K562 (cell line): ENCODE measurements around the gene PCAT6. TPM values are rescaled to one million over a fixed set of nuclear protein-coding genes. Genes with fewer than 3 reads are reported as not detected.

ENCODE experiments used
- CBFB ChIP-seq: sonication (generic); formaldehyde crosslinking; IDR thresholded peaks from 2 replicates; pipeline ENCODE4 v1.4.0; 2020; ENCODE audit warnings: mild to moderate bottlenecking, missing genetic modification reagents
- E2F4 ChIP-seq: sonication (generic); formaldehyde crosslinking; IDR thresholded peaks from 2 replicates; pipeline ENCODE4 v1.8.0; 2022; ENCODE audit warnings: mild to moderate bottlenecking, low read depth, missing genetic modification reagents
- ETV1 ChIP-seq: fragments of 450-650 bp; conservative IDR thresholded peaks from 2 replicates; pipeline ENCODE4 v1.6.1; 2016; ENCODE audit warnings: missing genetic modification characterization, control low read depth, low read depth, missing compliant biosample characterization
- FOXJ2 ChIP-seq: fragments of 200-800 bp; sonication (Bioruptor generic); IDR thresholded peaks from 2 replicates; pipeline ENCODE4 v1.6.1; 2016; ENCODE audit warnings: missing genetic modification characterization, missing compliant biosample characterization
- IRF1 ChIP-seq: sonication (generic); formaldehyde crosslinking; IDR thresholded peaks from 2 replicates; pipeline ENCODE4 v1.8.0; 2022; ENCODE audit warnings: missing genetic modification reagents, mild to moderate bottlenecking, borderline replicate concordance
- JUNB ChIP-seq: fragments of 450-650 bp; formaldehyde crosslinking; conservative IDR thresholded peaks from 2 replicates; pipeline ENCODE4 v1.4.0; 2020; ENCODE audit warnings: mild to moderate bottlenecking
- NFIX ChIP-seq: fragments of 250-450 bp; sonication (Bioruptor Pico); IDR thresholded peaks from 2 replicates; pipeline ENCODE4 v1.4.0; 2020; ENCODE audit warnings: low read depth, mild to moderate bottlenecking, moderate library complexity
- POLR2B ChIP-seq: fragments of 450-650 bp; IDR thresholded peaks from 2 replicates; pipeline ENCODE4 v1.6.1; 2018; ENCODE audit warnings: low read depth; ENCODE audit not compliant: partially characterized antibody
- PPARD ChIP-seq: fragments of 250-450 bp; sonication (Bioruptor Pico); IDR thresholded peaks from 2 replicates; pipeline ENCODE4 v1.8.0; 2022; ENCODE audit warnings: inconsistent platforms, mild to moderate bottlenecking, moderate library complexity
- RAD51 ChIP-seq: fragments of 450-650 bp; IDR thresholded peaks from 2 replicates; pipeline ENCODE4 v1.7.1; 2016; ENCODE audit warnings: low read depth, mild to moderate bottlenecking, borderline replicate concordance
- THRB ChIP-seq: fragments of 450-650 bp; formaldehyde crosslinking; conservative IDR thresholded peaks from 2 replicates; pipeline ENCODE4 v1.4.0; 2022; ENCODE audit warnings: mild to moderate bottlenecking, missing genetic modification characterization
- TSHZ1 ChIP-seq: fragments of 250-450 bp; sonication (Bioruptor Pico); IDR thresholded peaks from 2 replicates; pipeline ENCODE4 v1.4.0; 2020; ENCODE audit warnings: mild to moderate bottlenecking, moderate library complexity
- ZKSCAN3 ChIP-seq: fragments of 250-450 bp; sonication (Bioruptor Pico); IDR thresholded peaks from 2 replicates; pipeline ENCODE4 v1.4.0; 2020
- ZNF699 ChIP-seq: fragments of 250-450 bp; sonication (Bioruptor Pico); IDR thresholded peaks from 2 replicates; pipeline ENCODE4 v1.8.0; 2021; ENCODE audit warnings: mild to moderate bottlenecking, moderate library complexity; ENCODE audit not compliant: insufficient replicate concordance
- ZNF76 ChIP-seq: fragments of 250-450 bp; sonication (Bioruptor Pico); IDR thresholded peaks from 2 replicates; pipeline ENCODE4 v1.4.0; 2020; ENCODE audit warnings: mild to moderate bottlenecking, moderate library complexity, borderline replicate concordance
- polyA plus RNA-seq, 8 experiments: library from polyadenylated mRNA; depleted of rRNA in 4 of 8; stranded (reverse) in 5 of 8; unstranded in 3 of 8; fragments of >200 nt; fragmentation: Nextera tagmentation in 2 of 8; fragmentation: Illumina TruSeq in 1 of 8; extraction: Ambion mirVana in 2 of 8; extraction: Trizol in 1 of 8; gene quantifications; 2 replicates each; pipeline versions ENCODE4 v1.2.1 to v1.2.3, GENCODE V29; 2011 to 2014; ENCODE audit warnings: inconsistent platforms in 1 of 8, missing spikeins in 1 of 8
- total RNA-seq, 7 experiments: library from RNA; depleted of rRNA in 6 of 7; stranded (reverse); fragments of >200 nt in 6 of 7; fragmentation: Illumina TruSeq in 2 of 7; extraction: Trizol in 2 of 7; gene quantifications; 2 replicates each; pipeline versions ENCODE4 v1.2.1 to v1.2.3, GENCODE V29; 2011 to 2021; ENCODE audit warnings: low replicate concordance in 1 of 7
- TF ChIP-seq, protein P1 (sequence below): fragments of 250-450 bp; sonication (Bioruptor Pico); IDR thresholded peaks from 2 replicates; pipeline ENCODE4 v1.4.0; 2020; ENCODE audit warnings: mild to moderate bottlenecking
- TF ChIP-seq, protein P2 (sequence below): sonication (generic); formaldehyde crosslinking; IDR thresholded peaks from 2 replicates; pipeline ENCODE4 v1.9.0; 2022; ENCODE audit warnings: mild to moderate bottlenecking, missing genetic modification reagents

The PCAT6 gene
- total and polyA plus RNA-seq, 9 of the 15 experiments (the other 6 are each of a cell fraction or from before 2014, with no cell fraction given), result 0.25 to 2.4 (median 0.54) TPM; not detected in 1

- TF ChIP-seq FOXJ2 (tag), result 0 out of 2 replicates have a peak, but pooled peaks have one; percentile 51
- TF ChIP-seq ZNF76 (CRISPR knock-in tag), result peak; percentile 92
- peak; percentile 72; the same call in 1 of the 2 replicates for TF ChIP-seq TSHZ1 (CRISPR knock-in tag)
- TF ChIP-seq CBFB (CRISPR knock-in tag), result no peak
- peak; percentile 73; the same call in 1 of the 2 replicates for TF ChIP-seq THRB (CRISPR knock-in tag)
- TF ChIP-seq E2F4 (CRISPR knock-in tag), result no peak
- no peak for TF ChIP-seq RAD51
- TF ChIP-seq PPARD (CRISPR knock-in tag), result no peak
- peak; percentile 69 for TF ChIP-seq ETV1 (tag)
- no peak for TF ChIP-seq ZNF699
- TF ChIP-seq ZKSCAN3, result peak; percentile 39; the same call in 1 of the 2 replicates
- no peak for TF ChIP-seq NFIX (CRISPR knock-in tag)
- no peak for TF ChIP-seq POLR2B
- no peak for TF ChIP-seq IRF1 (CRISPR knock-in tag)
- TF ChIP-seq JUNB, result no peak
- TF ChIP-seq, protein P1, sequence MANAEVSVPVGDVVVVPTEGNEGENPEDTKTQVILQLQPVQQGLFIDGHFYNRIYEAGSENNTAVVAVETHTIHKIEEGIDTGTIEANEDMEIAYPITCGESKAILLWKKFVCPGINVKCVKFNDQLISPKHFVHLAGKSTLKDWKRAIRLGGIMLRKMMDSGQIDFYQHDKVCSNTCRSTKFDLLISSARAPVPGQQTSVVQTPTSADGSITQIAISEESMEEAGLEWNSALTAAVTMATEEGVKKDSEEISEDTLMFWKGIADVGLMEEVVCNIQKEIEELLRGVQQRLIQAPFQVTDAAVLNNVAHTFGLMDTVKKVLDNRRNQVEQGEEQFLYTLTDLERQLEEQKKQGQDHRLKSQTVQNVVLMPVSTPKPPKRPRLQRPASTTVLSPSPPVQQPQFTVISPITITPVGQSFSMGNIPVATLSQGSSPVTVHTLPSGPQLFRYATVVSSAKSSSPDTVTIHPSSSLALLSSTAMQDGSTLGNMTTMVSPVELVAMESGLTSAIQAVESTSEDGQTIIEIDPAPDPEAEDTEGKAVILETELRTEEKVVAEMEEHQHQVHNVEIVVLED (CRISPR knock-in tag), result no peak
- TF ChIP-seq, protein P2, sequence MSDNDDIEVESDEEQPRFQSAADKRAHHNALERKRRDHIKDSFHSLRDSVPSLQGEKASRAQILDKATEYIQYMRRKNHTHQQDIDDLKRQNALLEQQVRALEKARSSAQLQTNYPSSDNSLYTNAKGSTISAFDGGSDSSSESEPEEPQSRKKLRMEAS, result no peak
Measured at GRCh38 chr1:202805886-202806844, 4.6 kb upstream of the PCAT6 start (continued).
